Esophagus squamous epithelium (tissue), 4 donors: ENCODE results near the gene CAPZB.

Source experiments
- CTCF ChIP-seq, 6 experiments: fragments of 450-650 bp in 4 of 6; fragments of 200-600 bp in 2 of 6; sonication (generic) in 2 of 6; IDR thresholded peaks; one replicate each; pipeline ENCODE4 v1.5.1; 2016 to 2019; ENCODE audit warnings: antibody characterized with exemption in 6 of 6, mild to moderate bottlenecking in 4 of 6, moderate library complexity in 4 of 6
- POLR2A ChIP-seq, 4 donors: fragments of 450-650 bp; IDR thresholded peaks; one replicate each; pipeline ENCODE4 v1.6.1; 2017; ENCODE audit warnings: antibody characterized with exemption in 4 of 4, mild to moderate bottlenecking in 4 of 4, moderate library complexity in 3 of 4

DNA sequence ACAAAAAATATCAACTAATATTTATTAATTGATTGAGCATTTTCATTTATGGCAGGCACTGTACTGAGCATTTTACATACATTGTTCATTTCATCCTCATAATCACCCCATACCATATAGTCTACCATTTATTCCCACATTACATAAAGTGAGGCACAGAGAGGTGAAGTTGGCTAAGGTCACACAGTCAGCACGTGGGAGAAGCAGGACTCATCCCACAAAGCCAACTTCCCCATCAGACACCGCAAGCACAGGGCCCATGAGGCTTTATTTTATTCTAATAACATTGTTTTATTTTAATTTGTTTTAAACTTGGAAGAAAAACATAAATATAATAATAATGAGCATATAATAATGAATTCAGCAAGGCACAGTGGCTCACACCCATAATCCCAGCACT, 43.1 kb upstream of the CAPZB start:
- TF ChIP-seq CTCF (IDR thresholded peaks at IDR 0.05), result no peak
- TF ChIP-seq POLR2A (IDR thresholded peaks at IDR 0.05), result no peak
